Measurements from ENCODE around the gene NPLOC4. TPM values are rescaled to one million over a fixed set of nuclear protein-coding genes. Genes with fewer than 3 reads are reported as not detected.

NPLOC4 gene
- total and polyA plus RNA-seq, 9 of the 15 experiments (the other 6 are each of a cell fraction or from before 2014, with no cell fraction given), result 1.5 to 116 (median 64.5) TPM

- TF ChIP-seq PTTG1 (tag; IDR thresholded peaks at IDR 0.05; ENCODE audit: low read depth) (no peak), ASH1L (IDR thresholded peaks at IDR 0.05; ENCODE audit: borderline replicate concordance, low read depth, partially characterized antibody) (no peak), NR0B1 (IDR thresholded peaks at IDR 0.05; ENCODE audit: partially characterized antibody) (no peak), NCOA6 (IDR thresholded peaks at IDR 0.05) (no peak), KAT8 (IDR thresholded peaks at IDR 0.05; ENCODE audit: low read depth) (no peak), ZNF79 (CRISPR knock-in tag; IDR thresholded peaks at IDR 0.05; ENCODE audit: low read depth) (no peak), ETV5 (CRISPR knock-in tag; IDR thresholded peaks at IDR 0.05; ENCODE audit: low read depth) (no peak), ZKSCAN3 (CRISPR knock-in tag; IDR thresholded peaks at IDR 0.05) (no peak), ZNF133 (CRISPR knock-in tag; IDR thresholded peaks at IDR 0.05) (no peak), BRD4 (IDR thresholded peaks at IDR 0.05) (no peak), FOXM1 (IDR thresholded peaks at IDR 0.05; ENCODE audit: low read depth) (no peak), FOXM1 (CRISPR knock-in tag; IDR thresholded peaks at IDR 0.05; ENCODE audit: low read depth) (no peak), HOXB6 (CRISPR knock-in tag; IDR thresholded peaks at IDR 0.05; ENCODE audit: borderline replicate concordance) (no peak), ATF2 (CRISPR knock-in tag; IDR thresholded peaks at IDR 0.05) (peak; percentile 74), SMARCA4 (IDR thresholded peaks at IDR 0.05) (no peak), USF2 (CRISPR knock-in tag; IDR thresholded peaks at IDR 0.05) (no peak), JUN (IDR thresholded peaks at IDR 0.05; ENCODE audit: borderline replicate concordance, low read depth, low read length) (no peak), JUN (CRISPR knock-in tag; IDR thresholded peaks at IDR 0.05; ENCODE audit: borderline replicate concordance) (no peak), ZNF668 (CRISPR knock-in tag; IDR thresholded peaks at IDR 0.05) (no peak), SMARCA5 (IDR thresholded peaks at IDR 0.05) (no peak), ESRRA (IDR thresholded peaks at IDR 0.05; ENCODE audit: borderline replicate concordance, low read depth) (no peak), MBD1 (CRISPR knock-in tag; IDR thresholded peaks at IDR 0.05) (no peak), POLR3A (IDR thresholded peaks at IDR 0.05; ENCODE audit: borderline replicate concordance, extremely low read depth, insufficient read depth, insufficient read length) (no peak)
These were observed 124.9 kb downstream of the NPLOC4 start (continued) for GRCh38 chr17:81511804-81512561.

Data from K562 (cell line).